ENCODE data around the gene FGF6. TPM values are rescaled to one million over a fixed set of nuclear protein-coding genes. Genes with fewer than 3 reads are reported as not detected.

Gene FGF6
- total RNA-seq, 1 donor from 2014 or later, result not detected

- Histone ChIP-seq H4K20me1 (ENCODE audit: low read depth) (no peaks in the 10 kb centered on the region), H3K27me3 (no peaks in the 10 kb centered on the region), H3K4me1 (peaks cover 26% of the 10 kb centered on the region), H3K27ac (no peak overlapping the region), H3K4me2 (no peak overlapping the region), H3K79me2 (ENCODE audit: low read depth) (no peaks in the 10 kb centered on the region), H3K36me3 (no peaks in the 10 kb centered on the region), H3K9ac (no peak overlapping the region), H3F3A (ENCODE audit: low read depth) (peaks cover 27% of the 10 kb centered on the region), H2AFZ (replicated peaks) (peak overlapping the region; percentile 8), H3K9me3 (ENCODE audit: low read depth) (no peaks in the 10 kb centered on the region), H3K4me3 (no peak overlapping the region)
- TF ChIP-seq, protein P1, sequence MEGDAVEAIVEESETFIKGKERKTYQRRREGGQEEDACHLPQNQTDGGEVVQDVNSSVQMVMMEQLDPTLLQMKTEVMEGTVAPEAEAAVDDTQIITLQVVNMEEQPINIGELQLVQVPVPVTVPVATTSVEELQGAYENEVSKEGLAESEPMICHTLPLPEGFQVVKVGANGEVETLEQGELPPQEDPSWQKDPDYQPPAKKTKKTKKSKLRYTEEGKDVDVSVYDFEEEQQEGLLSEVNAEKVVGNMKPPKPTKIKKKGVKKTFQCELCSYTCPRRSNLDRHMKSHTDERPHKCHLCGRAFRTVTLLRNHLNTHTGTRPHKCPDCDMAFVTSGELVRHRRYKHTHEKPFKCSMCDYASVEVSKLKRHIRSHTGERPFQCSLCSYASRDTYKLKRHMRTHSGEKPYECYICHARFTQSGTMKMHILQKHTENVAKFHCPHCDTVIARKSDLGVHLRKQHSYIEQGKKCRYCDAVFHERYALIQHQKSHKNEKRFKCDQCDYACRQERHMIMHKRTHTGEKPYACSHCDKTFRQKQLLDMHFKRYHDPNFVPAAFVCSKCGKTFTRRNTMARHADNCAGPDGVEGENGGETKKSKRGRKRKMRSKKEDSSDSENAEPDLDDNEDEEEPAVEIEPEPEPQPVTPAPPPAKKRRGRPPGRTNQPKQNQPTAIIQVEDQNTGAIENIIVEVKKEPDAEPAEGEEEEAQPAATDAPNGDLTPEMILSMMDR (IDR thresholded peaks at IDR 0.05), result no peak
- TF ChIP-seq EZH2phosphoT487 (IDR thresholded peaks at IDR 0.05), result no peak
- no peak for TF ChIP-seq EZH2 (IDR thresholded peaks at IDR 0.05)
- Mint-ChIP-seq H3K36me3 (no peaks in the 10 kb centered on the region), H3K27me3 (ENCODE audit: insufficient read depth, low read depth) (peaks cover 9% of the 10 kb centered on the region), H3K4me1 (peaks cover 48% of the 10 kb centered on the region), H3K27ac (peak overlapping the region; percentile 93), H3K4me3 (no peak overlapping the region), H3K9me3 (no peaks in the 10 kb centered on the region)
- DNase-seq (ENCODE audit: low spot score), result no peak
Observed at GRCh38 chr12:4439736-4440135, 5.9 kb downstream of the FGF6 start.

DNA sequence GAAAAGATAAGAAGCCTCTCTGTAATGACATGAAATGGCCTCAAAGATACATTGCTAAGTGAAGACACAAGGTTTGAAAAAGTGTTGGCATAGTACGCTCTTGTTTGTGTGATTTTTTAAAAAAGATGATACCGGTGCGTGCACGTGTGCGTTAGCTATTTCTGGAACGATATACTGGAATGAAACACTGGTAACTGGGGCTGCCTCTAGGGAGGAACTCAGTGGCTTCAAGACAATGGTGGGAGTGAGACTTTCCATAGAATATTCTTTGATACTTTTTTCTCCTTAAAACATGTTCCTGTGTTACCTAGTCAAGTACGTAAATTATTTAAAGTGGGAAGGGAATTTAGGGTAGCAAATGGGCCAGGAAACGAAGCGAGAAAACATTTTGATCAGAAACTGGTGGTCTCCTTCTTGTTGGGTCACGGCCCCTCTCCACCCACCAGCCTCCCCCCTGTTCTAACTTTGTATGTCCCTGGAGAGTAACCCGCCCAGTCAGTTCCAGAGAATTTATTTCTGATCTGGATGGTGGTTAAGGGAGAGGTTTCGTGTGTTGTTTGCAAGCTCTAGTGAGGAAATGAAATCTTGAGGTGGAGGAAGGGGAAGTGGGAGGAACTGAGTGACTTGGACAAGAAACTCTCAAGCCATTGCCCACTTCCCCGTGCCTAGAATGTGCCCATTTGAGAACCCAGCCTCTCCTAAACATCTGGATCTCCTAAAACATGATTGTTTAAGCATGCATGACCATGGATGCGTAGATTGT, 6.6 kb downstream of the FGF6 start:
- Mint-ChIP-seq H3K9me3 (no peaks in the 10 kb centered on the region), H3K27me3 (ENCODE audit: insufficient read depth, low read depth) (peaks cover 16% of the 10 kb centered on the region), H3K4me1 (peaks cover 51% of the 10 kb centered on the region), H3K36me3 (no peaks in the 10 kb centered on the region), H3K4me3 (no peak overlapping the region), H3K27ac (no peak overlapping the region)
- Histone ChIP-seq H3K4me2 (no peak overlapping the region), H3K36me3 (no peaks in the 10 kb centered on the region), H2AFZ (replicated peaks) (no peak overlapping the region), H3K9me3 (ENCODE audit: low read depth) (no peaks in the 10 kb centered on the region), H3K4me3 (no peak overlapping the region), H4K20me1 (ENCODE audit: low read depth) (no peaks in the 10 kb centered on the region), H3K9ac (no peak overlapping the region), H3K27me3 (no peaks in the 10 kb centered on the region), H3K79me2 (ENCODE audit: low read depth) (no peaks in the 10 kb centered on the region), H3K4me1 (peaks cover 26% of the 10 kb centered on the region), H3K27ac (no peak overlapping the region), H3F3A (ENCODE audit: low read depth) (peaks cover 27% of the 10 kb centered on the region)
- no peak for DNase-seq (ENCODE audit: low spot score)
- TF ChIP-seq EZH2phosphoT487 (IDR thresholded peaks at IDR 0.05) (no peak), EZH2 (IDR thresholded peaks at IDR 0.05) (no peak)
- TF ChIP-seq, protein P1 (IDR thresholded peaks at IDR 0.05), result no peak

DNA sequence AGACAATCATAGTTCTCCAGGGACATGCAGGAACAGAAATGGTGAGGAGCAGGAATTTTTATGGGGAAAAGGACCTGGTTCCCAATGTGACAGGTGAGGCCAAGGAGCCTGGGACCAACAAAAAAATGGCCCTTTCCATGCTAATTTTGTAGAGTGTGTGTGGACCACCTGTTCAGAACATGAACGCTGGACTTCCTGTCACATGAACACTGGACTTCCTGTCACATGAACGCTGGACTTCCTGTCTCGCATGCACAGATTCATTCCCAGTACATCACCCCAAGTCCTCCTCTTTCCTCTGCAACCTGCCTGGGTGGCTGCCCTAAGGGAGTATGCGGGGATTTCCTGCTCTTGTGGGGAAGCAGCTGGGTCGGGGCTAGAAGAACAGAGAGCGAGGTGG, 10.1 kb downstream of the FGF6 start:
- H3K36me3 ChIP-seq, result no peaks in the 10 kb centered on the region
- H3K4me1 ChIP-seq, result peaks cover 15% of the 10 kb centered on the region
- no peaks in the 10 kb centered on the region for H3K9me3 Mint-ChIP-seq
- no peak overlapping the region for H3K4me2 ChIP-seq
- no peak overlapping the region for H3K27ac Mint-ChIP-seq
- no peak overlapping the region for H3K4me3 ChIP-seq
- H3K27me3 Mint-ChIP-seq (ENCODE audit: insufficient read depth, low read depth), result peaks cover 11% of the 10 kb centered on the region
- H3K79me2 ChIP-seq (ENCODE audit: low read depth), result no peaks in the 10 kb centered on the region
- no peaks in the 10 kb centered on the region for H3K36me3 Mint-ChIP-seq
- peaks cover 38% of the 10 kb centered on the region for H3K4me1 Mint-ChIP-seq
- peaks cover 10% of the 10 kb centered on the region for H3F3A ChIP-seq (ENCODE audit: low read depth)
- no peaks in the 10 kb centered on the region for H3K27me3 ChIP-seq
- no peak overlapping the region for H3K9ac ChIP-seq
- DNase-seq (ENCODE audit: low spot score), result no peak
- H4K20me1 ChIP-seq (ENCODE audit: low read depth), result no peaks in the 10 kb centered on the region
- TF ChIP-seq EZH2 (IDR thresholded peaks at IDR 0.05) (no peak), EZH2phosphoT487 (IDR thresholded peaks at IDR 0.05) (no peak)
- no peak overlapping the region for H3K4me3 Mint-ChIP-seq
- no peaks in the 10 kb centered on the region for H3K9me3 ChIP-seq (ENCODE audit: low read depth)
- no peak overlapping the region for H2AFZ ChIP-seq (replicated peaks)
- no peak overlapping the region for H3K27ac ChIP-seq
